ENCODE results near the gene CCDC40.
A peak's percentile ranks its signal among the peaks of the same experiment; 100 is the strongest.

The CCDC40 gene

DNA sequence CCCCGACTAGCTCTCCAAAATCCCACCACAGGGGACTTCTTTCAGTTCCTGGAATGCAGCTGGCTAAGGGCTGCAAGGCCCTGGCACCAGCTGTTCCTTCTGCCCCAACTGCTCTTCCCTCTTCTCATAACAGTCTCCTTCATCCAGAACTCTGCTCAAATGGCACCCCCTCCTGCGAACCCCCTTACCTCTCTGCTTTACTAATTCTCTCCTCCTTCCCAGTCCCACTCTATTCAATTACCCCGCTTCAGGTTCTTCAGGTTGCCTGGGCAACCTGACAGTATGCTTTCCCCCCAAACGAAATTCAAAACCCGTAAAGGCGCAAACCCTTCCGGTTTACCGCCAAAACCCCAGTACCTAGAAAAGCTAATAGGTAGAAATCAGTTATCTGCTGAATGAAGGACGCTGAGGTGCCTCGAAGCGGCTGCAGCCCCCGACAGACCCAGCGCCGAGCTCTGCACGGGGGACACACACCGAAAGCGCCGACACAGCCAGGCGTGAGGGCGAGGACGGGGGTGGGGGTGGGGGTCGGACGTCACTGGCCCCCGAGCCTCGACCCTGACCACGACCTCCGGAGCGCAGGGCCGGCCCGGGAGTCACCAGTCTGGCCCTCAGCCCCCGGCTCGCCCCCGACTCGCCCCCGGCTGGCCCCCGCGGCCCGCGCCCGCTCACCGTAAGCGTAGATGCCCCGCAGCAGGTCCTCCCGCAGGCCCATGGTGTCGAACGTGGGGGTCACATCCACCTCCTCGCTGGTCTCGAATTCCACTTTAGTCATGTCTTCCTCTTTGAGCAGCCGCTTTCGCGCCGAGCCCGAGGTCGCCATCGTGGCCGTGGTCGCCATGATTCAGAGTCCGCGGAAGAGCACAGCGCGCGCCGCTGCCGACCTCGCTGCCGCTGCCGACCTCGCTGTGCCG lies 109.9 kb downstream of the CCDC40 start:
- Histone ChIP-seq H3K4me3 (ENCODE audit: low read length) (peak overlapping the region; percentile 77), H3K27me3 (ENCODE audit: control insufficient read depth, insufficient read depth, low read length) (no peaks in the 10 kb centered on the region), H3K9me3 (ENCODE audit: control insufficient read depth, low read length) (no peaks in the 10 kb centered on the region), H3K4me1 (ENCODE audit: control insufficient read depth, insufficient read depth, low read length) (peaks cover 9% of the 10 kb centered on the region), H3K9ac (ENCODE audit: low read length) (peak overlapping the region; percentile 78), H3K36me3 (ENCODE audit: control insufficient read depth, insufficient read depth, low read length) (no peaks in the 10 kb centered on the region)

DNA sequence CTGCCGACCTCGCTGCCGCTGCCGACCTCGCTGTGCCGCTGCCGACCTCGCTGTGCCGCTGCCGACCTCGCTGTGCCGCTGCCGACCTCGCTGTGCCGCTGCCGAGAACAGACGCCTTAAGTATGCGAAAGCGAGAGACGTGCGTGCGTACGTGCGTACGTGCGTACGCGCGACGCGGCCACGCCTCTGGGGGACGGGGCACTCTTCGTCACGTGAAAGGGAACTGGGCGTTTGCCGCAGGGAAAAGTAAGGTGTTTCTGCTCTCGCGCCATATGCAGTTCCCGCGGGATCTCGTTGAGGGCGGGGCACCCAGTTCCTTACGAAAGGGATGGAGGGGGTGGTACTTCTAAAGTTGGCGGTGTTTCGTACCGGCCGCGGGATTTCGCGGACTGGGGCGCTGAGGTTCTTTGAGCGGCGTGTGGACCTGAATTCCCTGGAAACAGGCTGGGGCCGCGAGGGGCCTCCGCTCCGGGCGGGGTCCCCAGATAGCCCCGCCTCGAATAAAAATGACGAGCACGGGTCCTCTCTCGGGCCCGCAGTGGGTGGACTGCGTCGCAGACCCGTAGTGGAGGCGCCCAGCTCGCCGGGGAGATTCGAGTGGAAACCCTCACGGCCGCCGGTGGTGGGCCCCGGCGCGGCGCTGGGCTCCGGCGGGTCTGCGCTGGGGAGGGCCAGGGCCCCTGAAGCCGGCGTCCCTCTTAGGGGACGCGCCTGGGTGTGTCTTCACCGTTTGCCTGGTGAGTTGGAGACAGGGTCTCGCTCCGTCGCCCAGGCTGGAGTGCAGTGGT lies 110.8 kb downstream of the CCDC40 start, which contains the start of gene EIF4A3:
Gene EIF4A3, minus strand, starts transcription at position 94 of the 788 bp plus-strand sequence. CDS start 167 bp downstream, outside the sequence.
- H3K9ac ChIP-seq (ENCODE audit: low read length): peak within 1 kb of the TSS; percentile 93
- H3K9me3 ChIP-seq (ENCODE audit: control insufficient read depth, low read length): no peaks in the 10 kb centered on the region
- H3K36me3 ChIP-seq (ENCODE audit: control insufficient read depth, insufficient read depth, low read length): no peaks in the 10 kb centered on the region
- H3K27me3 ChIP-seq (ENCODE audit: control insufficient read depth, insufficient read depth, low read length): no peaks in the 10 kb centered on the region
- peak within 1 kb of the TSS; percentile 77 for H3K4me3 ChIP-seq (ENCODE audit: low read length)
- peaks cover 9% of the 10 kb centered on the region for H3K4me1 ChIP-seq (ENCODE audit: control insufficient read depth, insufficient read depth, low read length)

Data from mucosa of stomach (tissue), 1 donor.